Activated CD4-positive, alpha-beta memory T cell treated with anti-CD3 and anti-CD28 coated beads for 36 hours (primary cell): ENCODE data around the gene FPGS. TPM values are rescaled to one million over a fixed set of nuclear protein-coding genes. Genes with fewer than 3 reads are reported as not detected.

Source experiments
- CTCF ChIA-PET: fragments of 350-600 bp; sonication (Branson Sonifier 250); formaldehyde crosslinking; loops from one replicate; lab custom pipeline; 2021; ENCODE audit warnings: antibody characterized with exemption, inconsistent platforms; lab: Charles Lee
- POLR2A ChIA-PET: fragments of 350-600 bp; sonication (Branson Sonifier 250); formaldehyde crosslinking; loops from one replicate; lab custom pipeline; 2021; ENCODE audit warnings: antibody characterized with exemption; lab: Charles Lee
- DNase-seq: peaks from one replicate; pipeline ENCODE4 v3.0.0-alpha.2; 2020
- H3K27ac Mint-ChIP-seq: one replicate; pipeline ENCODE4 v1.8.0; 2021; ENCODE audit warnings: mixed read lengths
- H3K27me3 Mint-ChIP-seq: one replicate; pipeline ENCODE4 v1.8.0; 2021; ENCODE audit warnings: mixed read lengths
- H3K36me3 Mint-ChIP-seq: one replicate; pipeline ENCODE4 v1.8.0; 2021; ENCODE audit warnings: mixed read lengths
- H3K4me1 Mint-ChIP-seq: one replicate; pipeline ENCODE4 v1.8.0; 2021; ENCODE audit warnings: low read depth, mixed read lengths
- H3K4me3 Mint-ChIP-seq: one replicate; pipeline ENCODE4 v1.8.0; 2021; ENCODE audit warnings: mild to moderate bottlenecking, mixed read lengths
- H3K9me3 Mint-ChIP-seq: one replicate; pipeline ENCODE4 v1.8.0; 2021; ENCODE audit warnings: mixed read lengths
- intact Hi-C: fragments of 100-400 bp; cut with micrococcal nuclease; formaldehyde crosslinking; loops from one replicate; pipeline ENCODE4 v1.15.1; 2023
- total RNA-seq, 2 experiments: library from RNA; stranded (reverse); gene quantifications; one replicate each; pipeline ENCODE4 v1.2.3, GENCODE V29; 2021

The FPGS gene
- total RNA-seq, 2 experiments from 2014 or later = 80.0 to 83.9 TPM

DNA sequence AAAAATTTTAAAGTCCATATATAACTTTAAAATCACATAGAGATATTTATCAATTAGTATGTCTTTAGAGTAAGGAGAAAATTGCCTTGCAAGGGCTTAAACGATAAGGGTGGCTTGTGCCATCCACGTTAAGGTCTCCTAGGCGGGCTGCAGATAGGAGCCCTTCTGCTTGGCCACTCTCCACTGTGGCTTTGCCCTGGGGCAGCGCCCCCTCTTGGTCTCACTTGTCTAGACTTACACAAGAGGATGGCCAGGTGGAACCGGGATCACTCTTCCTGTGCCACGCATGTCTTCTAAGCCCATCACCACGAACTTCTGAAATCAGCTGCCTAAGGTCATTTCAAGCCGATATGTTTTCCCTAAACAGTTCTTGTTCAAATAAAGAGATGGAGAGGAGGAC is 2.9 kb downstream of the FPGS start:
- Mint-ChIP-seq H3K4me1 (peaks cover 23% of the 10 kb centered on the region), H3K36me3 (peaks cover 20% of the 10 kb centered on the region), H3K27ac (no peak overlapping the region), H3K27me3 (no peaks in the 10 kb centered on the region), H3K9me3 (no peaks in the 10 kb centered on the region), H3K4me3 (no peak overlapping the region)
- CTCF ChIA-PET = interaction anchor here (0.7 to 5.0 kb wide), 7 partner anchors 8 to 64 kb away, joined by 3 to 27 read pairs (median 4); no protein-coding TSS in a partner anchor
- intact Hi-C loops = no loop called here
- peak; percentile 65 for DNase-seq
- POLR2A ChIA-PET = interaction anchor here (0.6 kb wide), 1 partner anchor 1083 kb away, joined by 4 read pairs; no protein-coding TSS in a partner anchor

DNA sequence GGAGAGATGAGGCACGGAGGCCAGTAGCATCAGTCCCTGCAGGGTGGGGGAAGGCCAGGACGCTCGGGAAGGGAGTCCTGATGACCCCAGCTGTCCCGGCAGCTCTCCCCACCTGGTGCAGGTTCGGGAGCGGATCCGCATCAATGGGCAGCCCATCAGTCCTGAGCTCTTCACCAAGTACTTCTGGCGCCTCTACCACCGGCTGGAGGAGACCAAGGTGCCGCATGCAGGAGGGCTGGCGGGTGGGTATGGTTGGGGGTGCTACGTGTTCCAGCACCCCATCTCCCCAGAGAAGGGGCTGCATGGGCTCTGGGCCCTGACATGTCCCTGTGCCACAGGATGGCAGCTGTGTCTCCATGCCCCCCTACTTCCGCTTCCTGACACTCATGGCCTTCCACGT is 4.2 kb downstream of the FPGS start:
- H3K9me3 Mint-ChIP-seq = no peaks in the 10 kb centered on the region
- ChIA-PET POLR2A (no interaction called here), CTCF (interaction anchor here (1.6 kb wide), 1 partner anchor 47 kb away, joined by 4 read pairs; no protein-coding TSS in a partner anchor)
- H3K27ac Mint-ChIP-seq = no peak overlapping the region
- intact Hi-C loops = no loop called here
- no peaks in the 10 kb centered on the region for H3K27me3 Mint-ChIP-seq
- no peak overlapping the region for H3K4me3 Mint-ChIP-seq
- peaks cover 18% of the 10 kb centered on the region for H3K4me1 Mint-ChIP-seq
- H3K36me3 Mint-ChIP-seq = peaks cover 22% of the 10 kb centered on the region
- DNase-seq = no peak

DNA sequence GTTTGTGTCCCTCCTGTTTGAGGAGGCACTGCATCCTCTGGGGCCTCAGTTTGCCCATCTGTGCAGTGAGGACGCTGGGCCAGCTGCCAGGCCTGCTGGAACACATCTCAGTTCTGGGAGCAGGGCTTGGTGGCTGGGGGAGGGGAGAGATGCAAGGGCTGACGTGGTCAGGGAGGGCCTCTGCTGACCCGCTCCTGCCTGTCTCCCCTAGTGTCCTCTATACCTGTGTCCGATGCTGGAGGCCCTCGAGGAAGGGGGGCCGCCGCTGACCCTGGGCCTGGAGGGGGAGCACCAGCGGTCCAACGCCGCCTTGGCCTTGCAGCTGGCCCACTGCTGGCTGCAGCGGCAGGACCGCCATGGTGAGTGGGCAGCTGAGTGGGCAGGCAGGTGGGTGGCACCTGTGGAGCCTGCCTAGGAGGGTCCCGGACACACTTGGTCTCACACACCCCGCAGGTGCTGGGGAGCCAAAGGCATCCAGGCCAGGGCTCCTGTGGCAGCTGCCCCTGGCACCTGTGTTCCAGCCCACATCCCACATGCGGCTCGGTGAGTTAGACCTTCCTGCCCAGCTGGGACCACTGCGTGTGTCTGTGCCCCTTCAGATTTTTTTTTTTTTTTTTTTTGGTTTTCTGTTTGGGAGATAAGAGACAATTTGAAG is 5.8 kb downstream of the FPGS start:
- ChIA-PET POLR2A (interaction anchor here (0.6 to 1.0 kb wide), 3 partner anchors 38 to 98 kb away, joined by 3 to 6 read pairs (median 4); no protein-coding TSS in a partner anchor), CTCF (interaction anchor here (0.9 to 1.3 kb wide), 2 partner anchors 61 to 73 kb away, joined by 3 to 6 read pairs; partner anchors contain the start of gene TOR2A)
- Mint-ChIP-seq H3K4me1 (peaks cover 13% of the 10 kb centered on the region), H3K27ac (no peak overlapping the region), H3K4me3 (no peak overlapping the region), H3K27me3 (no peaks in the 10 kb centered on the region), H3K9me3 (no peaks in the 10 kb centered on the region), H3K36me3 (peaks cover 23% of the 10 kb centered on the region)
- no peak for DNase-seq
- intact Hi-C loops = no loop called here

DNA sequence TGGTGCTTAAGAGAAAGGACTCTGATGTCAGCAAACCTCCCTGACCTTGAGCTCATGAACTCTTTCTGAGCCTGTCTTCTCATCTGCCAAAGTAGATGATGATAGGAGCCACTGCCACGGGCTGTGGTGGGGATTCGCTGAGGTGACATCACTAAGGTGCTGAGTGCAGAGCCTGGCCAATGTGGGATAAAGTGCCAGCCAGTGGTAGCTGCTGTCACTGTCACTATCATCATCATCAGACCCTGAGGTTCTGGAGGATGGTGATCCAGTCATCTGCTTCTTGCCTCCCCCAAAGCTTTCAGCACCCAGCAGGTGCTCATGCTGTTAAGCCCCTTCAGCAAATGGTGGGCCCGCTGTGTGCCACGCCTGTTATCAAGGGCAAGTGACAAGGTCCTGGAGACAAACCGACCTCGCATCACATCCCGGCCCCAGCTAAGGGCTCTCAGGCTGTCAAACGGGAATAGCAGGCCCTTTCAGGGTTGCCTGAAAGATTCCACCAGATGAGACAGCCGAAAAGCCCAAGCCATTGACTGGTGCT is 6.4 kb downstream of the FPGS start:
- H3K4me1 Mint-ChIP-seq = peaks cover 9% of the 10 kb centered on the region
- H3K36me3 Mint-ChIP-seq = peaks cover 24% of the 10 kb centered on the region
- H3K4me3 Mint-ChIP-seq = no peak overlapping the region
- no peak overlapping the region for H3K27ac Mint-ChIP-seq
- H3K9me3 Mint-ChIP-seq = no peaks in the 10 kb centered on the region
- intact Hi-C loops = no loop called here
- H3K27me3 Mint-ChIP-seq = no peaks in the 10 kb centered on the region
- no peak for DNase-seq
- ChIA-PET POLR2A (interaction anchor here (0.6 to 1.0 kb wide), 3 partner anchors 39 to 97 kb away, joined by 3 to 6 read pairs (median 4); no protein-coding TSS in a partner anchor), CTCF (interaction anchor here (0.9 to 1.3 kb wide), 2 partner anchors 61 to 74 kb away, joined by 3 to 6 read pairs; partner anchors contain the start of gene TOR2A)

DNA sequence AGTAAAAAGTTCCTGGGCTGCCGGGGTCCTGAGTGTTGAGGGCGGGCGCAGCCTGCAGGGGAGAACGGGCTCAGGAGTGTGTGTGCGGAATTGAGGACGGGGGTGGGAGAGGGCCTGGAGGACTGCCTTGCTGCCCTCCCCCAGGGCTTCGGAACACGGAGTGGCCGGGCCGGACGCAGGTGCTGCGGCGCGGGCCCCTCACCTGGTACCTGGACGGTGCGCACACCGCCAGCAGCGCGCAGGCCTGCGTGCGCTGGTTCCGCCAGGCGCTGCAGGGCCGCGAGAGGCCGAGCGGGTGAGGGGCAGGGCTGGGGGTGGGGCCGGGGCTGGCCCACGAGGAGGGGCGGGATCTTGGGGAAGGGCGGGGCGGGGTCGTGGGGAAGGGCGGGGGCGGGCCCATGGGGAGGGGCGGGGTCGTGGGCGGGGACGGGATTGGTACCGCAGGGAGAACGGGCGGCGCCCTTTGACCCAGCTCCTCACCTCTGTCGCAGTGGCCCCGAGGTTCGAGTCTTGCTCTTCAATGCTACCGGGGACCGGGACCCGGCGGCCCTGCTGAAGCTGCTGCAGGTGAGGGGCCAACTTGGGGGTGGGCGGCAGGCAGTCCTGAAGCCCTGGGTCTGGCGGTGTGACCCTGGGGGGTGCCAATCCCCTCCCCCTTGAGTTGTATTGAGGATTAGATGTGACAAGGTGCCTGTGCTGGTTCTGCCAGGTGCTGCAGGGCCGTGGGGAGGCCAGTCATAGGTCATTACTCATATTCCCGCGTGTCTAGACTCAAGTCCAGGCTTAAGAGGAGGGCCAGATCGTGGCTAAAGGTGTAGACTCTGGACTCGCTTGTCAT is 7.1 kb downstream of the FPGS start:
- no peak for DNase-seq
- Mint-ChIP-seq H3K27me3 (no peaks in the 10 kb centered on the region), H3K36me3 (peaks cover 23% of the 10 kb centered on the region), H3K9me3 (no peaks in the 10 kb centered on the region), H3K4me3 (no peak overlapping the region), H3K4me1 (peaks cover 2% of the 10 kb centered on the region), H3K27ac (no peak overlapping the region)
- CTCF ChIA-PET = interaction anchor here (1.3 kb wide), 1 partner anchor 60 kb away, joined by 6 read pairs; no protein-coding TSS in a partner anchor
- POLR2A ChIA-PET = interaction anchor here (1.0 kb wide), 1 partner anchor 96 kb away, joined by 4 read pairs; no protein-coding TSS in a partner anchor
- intact Hi-C loops = no loop called here

DNA sequence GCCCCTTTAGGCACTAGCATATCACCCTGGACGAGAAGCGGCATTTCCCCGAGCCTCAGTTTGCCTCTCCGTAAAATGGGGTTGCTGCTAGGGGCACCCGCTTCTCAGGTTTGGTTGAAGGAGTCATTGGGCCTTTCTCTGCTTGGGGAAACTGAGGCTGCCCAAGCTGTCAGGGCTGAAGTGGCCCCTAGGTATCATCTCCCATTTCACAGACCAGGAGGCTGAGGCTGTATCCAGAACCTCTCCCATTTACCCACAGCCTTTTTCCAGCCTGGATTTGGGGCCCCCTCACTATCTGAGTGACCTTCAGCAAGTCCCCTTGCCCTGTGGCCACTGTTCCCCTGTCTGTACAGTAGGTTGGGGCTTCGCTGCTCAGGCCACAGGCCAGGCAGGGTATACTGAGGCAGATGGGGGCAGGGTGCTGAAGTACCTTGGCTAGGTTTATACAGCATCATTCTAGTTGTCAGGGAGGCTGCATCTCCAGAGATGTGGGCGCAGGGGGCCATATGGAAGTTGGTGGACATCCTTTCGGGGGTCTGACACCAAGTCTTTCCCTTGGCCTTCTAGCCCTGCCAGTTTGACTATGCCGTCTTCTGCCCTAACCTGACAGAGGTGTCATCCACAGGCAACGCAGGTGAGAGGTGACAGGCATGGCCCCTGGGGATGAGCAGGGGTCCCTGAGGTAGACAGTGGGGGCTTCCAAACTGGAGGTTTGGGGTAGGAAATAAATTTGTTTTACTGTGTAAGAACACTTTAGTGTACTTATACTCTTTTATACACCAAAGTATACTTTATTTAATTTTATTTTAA is 7.9 kb downstream of the FPGS start:
- Mint-ChIP-seq H3K4me1 (peaks cover 2% of the 10 kb centered on the region), H3K9me3 (no peaks in the 10 kb centered on the region), H3K27me3 (no peaks in the 10 kb centered on the region), H3K27ac (no peak overlapping the region), H3K36me3 (peaks cover 23% of the 10 kb centered on the region), H3K4me3 (no peak overlapping the region)
- POLR2A ChIA-PET = no interaction called here
- CTCF ChIA-PET = no interaction called here
- no peak for DNase-seq
- intact Hi-C loops = no loop called here

DNA sequence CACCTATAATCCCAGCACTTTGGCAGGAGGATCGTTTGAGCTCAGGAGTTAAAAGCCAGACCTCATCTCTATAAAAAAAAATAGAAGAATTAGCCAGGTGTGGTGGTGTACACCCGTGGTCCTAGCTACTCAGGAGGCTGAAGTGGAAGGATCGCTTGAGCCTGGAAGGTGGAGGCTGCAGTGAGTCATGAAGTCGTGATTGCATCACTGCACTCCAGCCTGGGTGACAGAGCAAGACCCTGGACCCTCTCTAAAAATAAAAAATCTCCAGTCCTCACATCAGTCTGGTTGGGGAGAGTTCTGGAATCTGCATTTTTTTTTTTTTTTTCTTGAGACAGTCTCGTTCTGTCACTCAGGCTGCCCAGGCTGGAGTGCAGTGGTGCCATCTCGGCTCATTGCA is 9.3 kb downstream of the FPGS start:
- ChIA-PET POLR2A (interaction anchor here (0.6 kb wide), 1 partner anchor 40 kb away, joined by 3 read pairs; no protein-coding TSS in a partner anchor), CTCF (interaction anchor here (1.4 to 1.7 kb wide), 2 partner anchors 58 to 130 kb away, joined by 3 to 5 read pairs; no protein-coding TSS in a partner anchor)
- H3K4me3 Mint-ChIP-seq = no peak overlapping the region
- intact Hi-C loops = no loop called here
- H3K27ac Mint-ChIP-seq = no peak overlapping the region
- no peak for DNase-seq
- H3K27me3 Mint-ChIP-seq = no peaks in the 10 kb centered on the region
- H3K36me3 Mint-ChIP-seq = peaks cover 17% of the 10 kb centered on the region
- no peaks in the 10 kb centered on the region for H3K4me1 Mint-ChIP-seq
- no peaks in the 10 kb centered on the region for H3K9me3 Mint-ChIP-seq

DNA sequence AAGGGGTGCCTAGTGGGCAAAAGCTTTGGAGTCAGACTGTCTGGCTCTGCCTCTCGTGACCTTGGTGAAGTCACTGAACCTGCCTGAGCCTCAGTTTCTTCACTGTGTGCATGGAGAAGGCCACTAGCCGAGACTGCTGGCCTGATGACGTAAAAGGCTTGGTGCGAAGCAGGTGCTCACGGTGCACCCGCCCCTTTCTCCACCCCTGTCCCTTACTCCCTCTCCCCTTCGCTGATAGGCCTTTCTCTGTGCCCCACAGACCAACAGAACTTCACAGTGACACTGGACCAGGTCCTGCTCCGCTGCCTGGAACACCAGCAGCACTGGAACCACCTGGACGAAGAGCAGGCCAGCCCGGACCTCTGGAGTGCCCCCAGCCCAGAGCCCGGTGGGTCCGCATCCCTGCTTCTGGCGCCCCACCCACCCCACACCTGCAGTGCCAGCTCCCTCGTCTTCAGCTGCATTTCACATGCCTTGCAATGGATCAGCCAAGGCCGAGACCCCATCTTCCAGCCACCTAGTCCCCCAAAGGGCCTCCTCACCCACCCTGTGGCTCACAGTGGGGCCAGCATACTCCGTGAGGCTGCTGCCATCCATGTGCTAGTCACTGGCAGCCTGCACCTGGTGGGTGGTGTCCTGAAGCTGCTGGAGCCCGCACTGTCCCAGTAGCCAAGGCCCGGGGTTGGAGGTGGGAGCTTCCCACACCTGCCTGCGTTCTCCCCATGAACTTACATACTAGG is 10.4 kb downstream of the FPGS start:
- DNase-seq = no peak
- CTCF ChIA-PET = interaction anchor here (0.5 to 1.7 kb wide), 3 partner anchors 8 to 129 kb away, joined by 3 to 5 read pairs (median 3); no protein-coding TSS in a partner anchor
- H3K9me3 Mint-ChIP-seq = no peaks in the 10 kb centered on the region
- no peak overlapping the region for H3K4me3 Mint-ChIP-seq
- intact Hi-C loops = no loop called here
- H3K4me1 Mint-ChIP-seq = no peaks in the 10 kb centered on the region
- peaks cover 19% of the 10 kb centered on the region for H3K36me3 Mint-ChIP-seq
- POLR2A ChIA-PET = no interaction called here
- no peak overlapping the region for H3K27ac Mint-ChIP-seq
- no peaks in the 10 kb centered on the region for H3K27me3 Mint-ChIP-seq

DNA sequence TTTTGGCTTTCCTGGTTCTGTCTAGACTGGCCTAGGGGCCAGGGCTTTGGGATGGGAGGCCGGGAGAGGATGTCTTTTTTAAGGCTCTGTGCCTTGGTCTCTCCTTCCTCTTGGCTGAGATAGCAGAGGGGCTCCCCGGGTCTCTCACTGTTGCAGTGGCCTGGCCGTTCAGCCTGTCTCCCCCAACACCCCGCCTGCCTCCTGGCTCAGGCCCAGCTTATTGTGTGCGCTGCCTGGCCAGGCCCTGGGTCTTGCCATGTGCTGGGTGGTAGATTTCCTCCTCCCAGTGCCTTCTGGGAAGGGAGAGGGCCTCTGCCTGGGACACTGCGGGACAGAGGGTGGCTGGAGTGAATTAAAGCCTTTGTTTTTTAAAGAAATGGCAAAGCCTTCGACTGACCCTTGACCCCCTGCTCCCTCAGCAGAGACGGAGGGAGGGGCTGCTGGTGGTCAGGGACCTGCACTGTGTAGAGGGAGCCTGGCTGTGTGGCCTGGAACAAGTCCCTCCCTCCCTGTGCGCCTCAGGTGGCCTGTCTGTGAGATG is 11.1 kb downstream of the FPGS start:
- Mint-ChIP-seq H3K4me3 (no peak overlapping the region), H3K27ac (no peak overlapping the region), H3K27me3 (no peaks in the 10 kb centered on the region), H3K9me3 (no peaks in the 10 kb centered on the region), H3K4me1 (no peaks in the 10 kb centered on the region), H3K36me3 (peaks cover 24% of the 10 kb centered on the region)
- ChIA-PET POLR2A (no interaction called here), CTCF (interaction anchor here (0.5 kb wide), 1 partner anchor 8 kb away, joined by 3 read pairs; no protein-coding TSS in a partner anchor)
- DNase-seq = no peak
- intact Hi-C loops = no loop called here

DNA sequence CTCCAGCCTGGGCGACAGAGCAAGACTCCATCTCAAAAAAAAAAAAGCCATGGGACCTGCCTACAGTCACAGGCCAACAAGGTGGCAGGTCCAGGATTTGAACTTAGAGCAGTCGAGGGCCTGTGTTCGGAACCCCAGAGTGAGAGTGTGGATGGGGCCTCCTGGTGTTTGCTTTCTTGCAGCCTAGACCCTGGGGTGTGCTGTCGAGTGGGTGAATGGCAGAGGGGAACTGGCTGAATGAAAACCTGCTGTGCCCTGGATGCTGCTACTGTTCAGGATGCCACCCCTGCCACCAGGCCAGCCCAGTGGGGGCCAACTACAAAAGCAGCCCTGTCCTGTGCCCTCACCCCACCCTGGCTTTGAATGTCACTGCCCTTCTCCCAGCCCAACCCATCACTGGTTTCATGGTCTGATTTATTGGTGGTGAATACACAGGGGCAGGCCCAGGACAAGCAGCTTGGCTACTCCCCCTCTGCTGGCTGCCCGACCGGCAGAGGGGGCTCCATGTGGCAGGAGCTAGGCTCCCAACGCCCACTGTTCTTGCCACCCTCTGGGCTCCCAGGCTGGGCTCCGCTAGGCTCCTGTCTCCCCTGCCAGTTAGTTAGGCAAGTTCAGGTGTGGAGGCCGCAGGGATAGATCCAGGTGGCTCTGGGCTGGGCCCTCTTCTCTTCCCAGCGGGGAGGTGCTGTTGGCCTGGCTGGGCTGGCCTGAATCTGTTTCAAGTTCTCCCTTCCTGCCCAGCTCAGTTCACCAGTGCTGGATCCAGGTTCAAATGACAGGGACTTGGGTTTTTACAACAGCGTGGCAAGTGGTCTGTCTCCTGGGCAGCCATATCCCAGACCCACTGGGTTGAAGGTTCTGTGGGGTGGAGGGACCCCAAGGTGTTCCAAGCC is 12.2 kb downstream of the FPGS start:
- H3K27me3 Mint-ChIP-seq = no peaks in the 10 kb centered on the region
- DNase-seq = no peak
- ChIA-PET POLR2A (no interaction called here), CTCF (no interaction called here)
- no peak overlapping the region for H3K27ac Mint-ChIP-seq
- H3K36me3 Mint-ChIP-seq = peaks cover 20% of the 10 kb centered on the region
- intact Hi-C loops = no loop called here
- no peaks in the 10 kb centered on the region for H3K4me1 Mint-ChIP-seq
- no peaks in the 10 kb centered on the region for H3K9me3 Mint-ChIP-seq
- no peak overlapping the region for H3K4me3 Mint-ChIP-seq
